Measurements from ENCODE around the gene IDH1.
A peak's percentile ranks its signal among the peaks of the same experiment; 100 is the strongest.

Gene IDH1

GRCh38 chr2:208285853-208286252, 31.0 kb upstream of the IDH1 start:
- no peak for TF ChIP-seq CTCF (IDR thresholded peaks at IDR 0.05; ENCODE audit: low read depth, low read length)
- no peak overlapping the region for H3K4me3 ChIP-seq (ENCODE audit: low read depth, low read length)

GRCh38 chr2:208280933-208281332, 26.1 kb upstream of the IDH1 start:
- TF ChIP-seq CTCF (IDR thresholded peaks at IDR 0.05; ENCODE audit: low read depth, low read length), result no peak

GRCh38 chr2:208280234-208280633, 25.4 kb upstream of the IDH1 start:
- H3K4me3 ChIP-seq (ENCODE audit: low read depth, low read length), result no peak overlapping the region
- no peak for TF ChIP-seq CTCF (IDR thresholded peaks at IDR 0.05; ENCODE audit: low read depth, low read length)

More at GRCh38 chr2:208280933-208281332, 26.1 kb upstream of the IDH1 start:
- no peak overlapping the region for H3K4me3 ChIP-seq (ENCODE audit: low read depth, low read length)

GRCh38 chr2:208279236-208279635, 24.4 kb upstream of the IDH1 start:
- no peak for TF ChIP-seq CTCF (IDR thresholded peaks at IDR 0.05; ENCODE audit: low read depth, low read length)
- H3K4me3 ChIP-seq (ENCODE audit: low read depth, low read length), result no peak overlapping the region

- H3K4me3 ChIP-seq (ENCODE audit: low read depth, low read length), result no peak overlapping the region
- TF ChIP-seq CTCF (IDR thresholded peaks at IDR 0.05; ENCODE audit: low read depth, low read length), result no peak
Measured at GRCh38 chr2:208278549-208278948, 23.7 kb upstream of the IDH1 start.

- H3K4me3 ChIP-seq (ENCODE audit: low read depth, low read length), result no peak overlapping the region
- no peak for TF ChIP-seq CTCF (IDR thresholded peaks at IDR 0.05; ENCODE audit: low read depth, low read length)
Measured at GRCh38 chr2:208274748-208275147, 19.9 kb upstream of the IDH1 start.

- TF ChIP-seq CTCF (IDR thresholded peaks at IDR 0.05; ENCODE audit: low read depth, low read length), result 0 out of 2 replicates have a peak, but pooled peaks have one; percentile 10
- H3K4me3 ChIP-seq (ENCODE audit: low read depth, low read length), result no peak overlapping the region
Measured at GRCh38 chr2:208269091-208269490, 14.2 kb upstream of the IDH1 start.

Data from WI38 (cell line).